ENCODE data around the gene SAA1.
"Not testable (repeated sequence)": the region's sequence is repeated elsewhere in the genome, so short reads cannot be mapped to it uniquely, and the experiment has no call there.

The SAA1 gene

DNA sequence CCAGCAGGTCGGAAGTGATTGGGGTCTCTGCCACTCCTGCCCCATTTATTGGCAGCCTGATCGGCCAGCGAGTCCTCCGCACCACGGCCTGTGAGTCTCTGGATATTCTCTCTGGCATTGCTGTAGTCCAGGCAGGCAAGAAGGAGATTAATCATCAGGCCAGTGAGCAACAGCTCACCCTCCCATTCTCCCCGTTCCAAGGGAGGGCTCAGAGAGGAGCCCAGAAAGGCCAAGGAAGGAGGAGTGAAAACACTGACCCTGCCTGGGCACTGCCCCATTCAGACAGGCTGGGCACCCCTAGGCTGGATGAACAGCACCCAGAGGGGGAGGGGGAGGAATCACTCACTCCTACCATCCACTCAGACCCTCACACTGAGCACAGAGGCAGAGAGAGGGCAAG is 20.7 kb upstream of the SAA1 start:
- no peak overlapping the region for H3K14ac ChIP-seq (ENCODE audit: low read length)
- H3K27ac ChIP-seq (ENCODE audit: low read depth, low read length), result no peak overlapping the region
- peaks cover 0 to 2% of the 10 kb centered on the region in 2 experiments for H3K4me1 ChIP-seq (ENCODE audit: control insufficient read depth in 1 of 2, insufficient read depth in 2 of 2, low read length in 2 of 2)
- no peak overlapping the region for H3K23ac ChIP-seq (ENCODE audit: low read length)
- H3K4me3 ChIP-seq (ENCODE audit: low read depth, low read length), result no peak overlapping the region
- no peaks in the 10 kb centered on the region for H3K27me3 ChIP-seq (ENCODE audit: insufficient read depth, low read length)
- H3K79me2 ChIP-seq (ENCODE audit: control insufficient read depth, insufficient read depth, low read length, poor library complexity), result no peaks in the 10 kb centered on the region
- no peak overlapping the region for H2AK5ac ChIP-seq (ENCODE audit: low read length)
- H3K9me3 ChIP-seq (ENCODE audit: insufficient read depth, low read depth, low read length), result no peaks in the 10 kb centered on the region
- no peak overlapping the region for H3K4me2 ChIP-seq (ENCODE audit: low read length)
- H3K79me1 ChIP-seq (ENCODE audit: low read length), result no peaks in the 10 kb centered on the region
- WGBS (ENCODE audit: extremely low coverage, insufficient coverage, insufficient read length), result no CpG with 5 or more reads among the region's 6 CpGs
- no peak overlapping the region for H3K4ac ChIP-seq (ENCODE audit: low read depth, low read length)
- no peak overlapping the region for H2AFZ ChIP-seq (ENCODE audit: insufficient read depth, low read length, poor library complexity)
- H2BK120ac ChIP-seq (ENCODE audit: insufficient read depth, low read length, poor library complexity), result no peak overlapping the region
- H2BK5ac ChIP-seq (ENCODE audit: low read depth, low read length, poor library complexity), result no peak overlapping the region
- H2BK12ac ChIP-seq (ENCODE audit: low read length), result no peak overlapping the region
- no peak overlapping the region for H4K12ac ChIP-seq (ENCODE audit: low read depth, low read length)
- no peak for DNase-seq
- H3K9ac ChIP-seq (ENCODE audit: low read length), result no peak overlapping the region
- H4K8ac ChIP-seq (ENCODE audit: low read depth, low read length), result no peak overlapping the region
- H3K36me3 ChIP-seq (ENCODE audit: control insufficient read depth in 1 of 2, insufficient read depth in 2 of 2, low read length in 2 of 2), result no peaks in the 10 kb centered on the region
- H4K91ac ChIP-seq (ENCODE audit: low read depth, low read length), result no peak overlapping the region
- no peak overlapping the region for H3K18ac ChIP-seq (ENCODE audit: low read length)

DNA sequence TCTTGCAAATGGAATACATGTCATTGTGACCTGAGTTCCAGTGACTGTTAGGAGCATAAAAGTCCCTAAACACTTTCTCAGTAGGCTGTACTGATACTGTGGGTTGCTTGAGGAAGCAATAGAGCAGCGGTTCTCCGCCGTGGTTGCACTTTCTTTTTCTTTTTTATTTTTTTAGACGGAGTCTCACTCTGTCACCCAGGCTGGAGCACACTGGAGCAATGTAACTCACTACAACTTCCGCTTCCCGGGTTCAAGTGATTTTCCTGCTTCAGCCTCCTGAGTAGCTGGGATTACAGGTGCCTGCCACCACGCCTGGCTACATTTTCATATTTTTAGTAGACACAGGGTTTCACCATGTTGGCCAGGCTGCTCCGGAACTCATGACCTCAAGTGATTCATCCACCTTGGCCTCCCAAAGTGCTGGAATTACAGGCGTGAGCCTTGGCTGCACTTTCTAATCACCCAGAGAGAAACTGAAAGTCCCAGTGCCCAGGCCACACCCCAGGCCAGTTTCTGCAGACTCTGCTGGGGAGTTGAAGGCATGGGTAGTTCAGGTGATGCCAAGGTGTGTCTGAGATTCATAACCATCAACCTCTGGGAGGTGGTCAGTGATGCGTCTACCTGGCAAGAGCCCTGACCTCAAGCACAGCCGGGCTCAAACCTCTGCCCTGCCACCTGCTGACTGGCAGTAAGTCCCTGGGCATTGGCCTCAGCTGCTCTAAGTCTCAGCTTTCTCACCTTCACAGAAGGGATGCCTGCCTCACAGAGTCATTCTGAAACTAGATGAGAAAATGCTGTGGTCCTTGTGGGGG is 19.5 kb upstream of the SAA1 start:
- H4K91ac ChIP-seq (ENCODE audit: low read depth, low read length); H2BK5ac ChIP-seq (ENCODE audit: low read depth, low read length, poor library complexity); H3K4me3 ChIP-seq (ENCODE audit: low read depth, low read length); H3K27ac ChIP-seq (ENCODE audit: low read depth, low read length); H3K27me3 ChIP-seq (ENCODE audit: insufficient read depth, low read length); H3K14ac ChIP-seq (ENCODE audit: low read length); H4K12ac ChIP-seq (ENCODE audit: low read depth, low read length); H2AFZ ChIP-seq (ENCODE audit: insufficient read depth, low read length, poor library complexity); H3K9me3 ChIP-seq (ENCODE audit: insufficient read depth, low read depth, low read length); H2BK12ac ChIP-seq (ENCODE audit: low read length); H3K36me3 ChIP-seq (ENCODE audit: control insufficient read depth in 1 of 2, insufficient read depth in 2 of 2, low read length in 2 of 2); H3K23ac ChIP-seq (ENCODE audit: low read length); H3K4me2 ChIP-seq (ENCODE audit: low read length); H3K4ac ChIP-seq (ENCODE audit: low read depth, low read length); H3K79me2 ChIP-seq (ENCODE audit: control insufficient read depth, insufficient read depth, low read length, poor library complexity); H3K9ac ChIP-seq (ENCODE audit: low read length); DNase-seq; H4K8ac ChIP-seq (ENCODE audit: low read depth, low read length); H3K79me1 ChIP-seq (ENCODE audit: low read length); H3K18ac ChIP-seq (ENCODE audit: low read length); H2AK5ac ChIP-seq (ENCODE audit: low read length); H3K4me1 ChIP-seq (ENCODE audit: control insufficient read depth in 1 of 2, insufficient read depth in 2 of 2, low read length in 2 of 2); H2BK120ac ChIP-seq (ENCODE audit: insufficient read depth, low read length, poor library complexity): not testable (repeated sequence)
- no CpG with 5 or more reads among the region's 11 CpGs for WGBS (ENCODE audit: extremely low coverage, insufficient coverage, insufficient read length)

DNA sequence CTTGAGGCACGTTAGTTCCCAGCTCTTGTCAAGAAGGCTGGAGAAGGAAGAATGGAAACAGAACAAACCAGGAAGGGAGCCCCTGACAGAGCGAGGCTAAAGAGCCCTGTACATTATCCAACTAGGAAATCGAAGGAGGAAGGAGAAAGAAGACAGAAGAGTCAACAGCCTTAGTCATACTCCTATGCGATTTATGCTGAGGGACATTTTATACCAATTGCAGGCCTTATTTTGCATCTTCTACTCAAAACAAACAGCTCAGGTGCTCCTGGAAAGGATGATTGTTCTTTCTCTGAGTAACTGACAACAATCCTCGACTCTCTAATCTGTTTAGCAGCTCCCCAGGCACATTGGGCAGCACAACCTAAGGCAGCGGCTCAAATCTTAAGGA is 18.9 kb upstream of the SAA1 start:
- no CpG with 5 or more reads among the region's 6 CpGs for WGBS (ENCODE audit: extremely low coverage, insufficient coverage, insufficient read length)
- H3K23ac ChIP-seq (ENCODE audit: low read length); H4K12ac ChIP-seq (ENCODE audit: low read depth, low read length); H3K9me3 ChIP-seq (ENCODE audit: insufficient read depth, low read depth, low read length); H3K4ac ChIP-seq (ENCODE audit: low read depth, low read length); H4K8ac ChIP-seq (ENCODE audit: low read depth, low read length); H2BK120ac ChIP-seq (ENCODE audit: insufficient read depth, low read length, poor library complexity); DNase-seq; H2AFZ ChIP-seq (ENCODE audit: insufficient read depth, low read length, poor library complexity); H3K4me3 ChIP-seq (ENCODE audit: low read depth, low read length); H3K18ac ChIP-seq (ENCODE audit: low read length); H3K27ac ChIP-seq (ENCODE audit: low read depth, low read length); H4K91ac ChIP-seq (ENCODE audit: low read depth, low read length); H2BK5ac ChIP-seq (ENCODE audit: low read depth, low read length, poor library complexity); H3K4me2 ChIP-seq (ENCODE audit: low read length); H3K79me1 ChIP-seq (ENCODE audit: low read length); H3K36me3 ChIP-seq (ENCODE audit: control insufficient read depth in 1 of 2, insufficient read depth in 2 of 2, low read length in 2 of 2); H2BK12ac ChIP-seq (ENCODE audit: low read length); H3K27me3 ChIP-seq (ENCODE audit: insufficient read depth, low read length); H3K14ac ChIP-seq (ENCODE audit: low read length); H3K4me1 ChIP-seq (ENCODE audit: control insufficient read depth in 1 of 2, insufficient read depth in 2 of 2, low read length in 2 of 2); H2AK5ac ChIP-seq (ENCODE audit: low read length); H3K79me2 ChIP-seq (ENCODE audit: control insufficient read depth, insufficient read depth, low read length, poor library complexity); H3K9ac ChIP-seq (ENCODE audit: low read length): not testable (repeated sequence)

DNA sequence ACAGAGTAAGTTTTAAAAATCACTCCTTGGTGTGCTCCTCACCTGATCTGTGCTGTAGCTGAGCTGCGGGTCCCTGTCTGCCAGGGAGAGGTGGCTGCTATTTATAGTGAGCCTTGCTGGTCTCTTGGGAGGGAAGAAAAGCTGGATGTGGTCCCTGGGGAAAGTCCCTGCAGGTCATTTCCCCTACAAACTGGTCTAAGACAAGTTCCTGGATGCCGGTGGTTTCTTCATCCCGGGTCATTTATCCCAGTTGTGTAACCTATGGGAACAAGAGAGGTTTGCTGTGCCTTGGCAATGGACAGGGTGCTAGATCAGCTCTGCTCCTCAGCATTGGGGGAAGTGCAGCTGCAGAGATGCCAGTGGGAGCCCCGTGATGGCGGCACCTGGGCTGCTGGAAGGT is 17.5 kb upstream of the SAA1 start, which contains the start of gene SAA2:
Gene SAA2, minus strand, starts transcription at position 108 of the 400 bp plus-strand sequence. CDS start 657 bp downstream, outside the sequence.
- Histone ChIP-seq H4K8ac (ENCODE audit: low read depth, low read length) (no peak within 1 kb of the TSS), H3K4me1 (ENCODE audit: control insufficient read depth in 1 of 2, insufficient read depth in 2 of 2, low read length in 2 of 2) (peaks cover 0 to 2% of the 10 kb centered on the region in 2 experiments), H3K14ac (ENCODE audit: low read length) (no peak within 1 kb of the TSS), H2BK5ac (ENCODE audit: low read depth, low read length, poor library complexity) (no peak within 1 kb of the TSS), H3K27me3 (ENCODE audit: insufficient read depth, low read length) (no peaks in the 10 kb centered on the region), H3K18ac (ENCODE audit: low read length) (no peak within 1 kb of the TSS), H3K23ac (ENCODE audit: low read length) (peak within 1 kb of the TSS; percentile 22), H2BK120ac (ENCODE audit: insufficient read depth, low read length, poor library complexity) (no peak within 1 kb of the TSS), H3K4ac (ENCODE audit: low read depth, low read length) (no peak within 1 kb of the TSS), H3K79me1 (ENCODE audit: low read length) (no peaks in the 10 kb centered on the region), H4K91ac (ENCODE audit: low read depth, low read length) (no peak within 1 kb of the TSS), H4K12ac (ENCODE audit: low read depth, low read length) (no peak within 1 kb of the TSS), H3K36me3 (ENCODE audit: control insufficient read depth in 1 of 2, insufficient read depth in 2 of 2, low read length in 2 of 2) (no peaks in the 10 kb centered on the region), H2AFZ (ENCODE audit: insufficient read depth, low read length, poor library complexity) (no peak within 1 kb of the TSS), H3K9me3 (ENCODE audit: insufficient read depth, low read depth, low read length) (no peaks in the 10 kb centered on the region), H3K4me2 (ENCODE audit: low read length) (no peak within 1 kb of the TSS), H3K27ac (ENCODE audit: low read depth, low read length) (no peak within 1 kb of the TSS), H2BK12ac (ENCODE audit: low read length) (no peak within 1 kb of the TSS), H3K9ac (ENCODE audit: low read length) (no peak within 1 kb of the TSS), H3K79me2 (ENCODE audit: control insufficient read depth, insufficient read depth, low read length, poor library complexity) (no peaks in the 10 kb centered on the region), H3K4me3 (ENCODE audit: low read depth, low read length) (no peak within 1 kb of the TSS), H2AK5ac (ENCODE audit: low read length) (no peak within 1 kb of the TSS)
- no CpG with 5 or more reads among the region's 5 CpGs for WGBS (ENCODE audit: extremely low coverage, insufficient coverage, insufficient read length)
- peak; percentile 4 to 19 for DNase-seq

Data from trophoblast cell (in vitro differentiated cells and primary cell).